SK-N-SH treated with all-trans-retinoic acid at 6 μM for 48 hours (cell line): Measurements from ENCODE around the gene REEP1.

Experiments
- ATAC-seq: fragments of 200-7000 bp; cut with Tn5 transposase; 3 replicates; pipeline ENCODE4 v1.9.1; 2020; ENCODE audit warnings: mild to moderate bottlenecking, moderate library complexity
- ARNTL ChIP-seq: fragments of 450-650 bp; formaldehyde crosslinking; IDR thresholded peaks from 2 replicates; pipeline ENCODE4 v1.5.0; 2020; ENCODE audit warnings: low read depth, mild to moderate bottlenecking, moderate library complexity, borderline replicate concordance
- BACH2 ChIP-seq: fragments of 250-450 bp; sonication (Bioruptor Pico); IDR thresholded peaks from 2 replicates; pipeline ENCODE4 v1.9.0; 2021; ENCODE audit warnings: mild to moderate bottlenecking, borderline replicate concordance
- CREB5 ChIP-seq: fragments of 250-450 bp; sonication (Bioruptor Pico); IDR thresholded peaks from 2 replicates; pipeline ENCODE4 v1.5.1; 2020; ENCODE audit warnings: low read depth, mild to moderate bottlenecking, moderate library complexity
- CSDC2 ChIP-seq: fragments of 250-450 bp; sonication (Bioruptor Pico); IDR thresholded peaks from 2 replicates; pipeline ENCODE4 v1.5.0; 2020; ENCODE audit warnings: mild to moderate bottlenecking, moderate library complexity
- ESRRG ChIP-seq: fragments of 250-450 bp; sonication (Bioruptor Pico); IDR thresholded peaks from 2 replicates; pipeline ENCODE4 v1.6.1; 2021; ENCODE audit warnings: mild to moderate bottlenecking
- GLIS3 ChIP-seq: fragments of 250-450 bp; sonication (Bioruptor Pico); IDR thresholded peaks from 2 replicates; pipeline ENCODE4 v1.5.0; 2020; ENCODE audit warnings: mild to moderate bottlenecking, moderate library complexity
- ISL1 ChIP-seq: fragments of 250-450 bp; sonication (Bioruptor Pico); IDR thresholded peaks from 2 replicates; pipeline ENCODE4 v2.1.2; 2022; ENCODE audit warnings: mild to moderate bottlenecking, moderate library complexity
- OSR1 ChIP-seq: fragments of 250-450 bp; sonication (Bioruptor Pico); IDR thresholded peaks from 2 replicates; pipeline ENCODE4 v1.8.0; 2022; ENCODE audit warnings: moderate library complexity, mild to moderate bottlenecking, inconsistent platforms
- PPARA ChIP-seq: fragments of 250-450 bp; sonication (Bioruptor Pico); IDR thresholded peaks from 2 replicates; pipeline ENCODE4 v1.5.0; 2020; ENCODE audit warnings: mild to moderate bottlenecking, borderline replicate concordance
- SNAI2 ChIP-seq: fragments of 250-450 bp; sonication (Bioruptor Pico); IDR thresholded peaks from 2 replicates; pipeline ENCODE4 v1.5.0; 2020; ENCODE audit warnings: mild to moderate bottlenecking, moderate library complexity
- TOX ChIP-seq: fragments of 250-450 bp; sonication (Bioruptor Pico); IDR thresholded peaks from 2 replicates; pipeline ENCODE4 v1.8.0; 2021; ENCODE audit warnings: mild to moderate bottlenecking, moderate library complexity, borderline replicate concordance
- ZC3H10 ChIP-seq: fragments of 250-450 bp; sonication (Bioruptor Pico); IDR thresholded peaks from 2 replicates; pipeline ENCODE4 v1.5.1; 2021; ENCODE audit warnings: mild to moderate bottlenecking, moderate library complexity
- ZFP3 ChIP-seq: fragments of 250-450 bp; sonication (Bioruptor Pico); IDR thresholded peaks from 2 replicates; pipeline ENCODE4 v1.5.0; 2020; ENCODE audit warnings: mild to moderate bottlenecking, moderate library complexity
- ZNF565 ChIP-seq: fragments of 450-650 bp; formaldehyde crosslinking; conservative IDR thresholded peaks from 2 replicates; pipeline ENCODE4 v1.5.0; 2020; ENCODE audit warnings: low read depth, mild to moderate bottlenecking, moderate library complexity
- ZNF70 ChIP-seq: fragments of 450-650 bp; formaldehyde crosslinking; IDR thresholded peaks from 2 replicates; pipeline ENCODE4 v1.5.0; 2020; ENCODE audit warnings: mild to moderate bottlenecking, moderate library complexity
- ZNF8 ChIP-seq: fragments of 450-650 bp; formaldehyde crosslinking; IDR thresholded peaks from 2 replicates; pipeline ENCODE4 v1.5.0; 2020; ENCODE audit warnings: mild to moderate bottlenecking, moderate library complexity
- TF ChIP-seq, protein P1 (sequence below): fragments of 250-450 bp; sonication (Bioruptor Pico); IDR thresholded peaks from 2 replicates; pipeline ENCODE4 v1.8.0; 2020; ENCODE audit warnings: mild to moderate bottlenecking, moderate library complexity, borderline replicate concordance
- TF ChIP-seq, protein P2 (sequence below): fragments of 250-450 bp; sonication (Bioruptor Pico); IDR thresholded peaks from 2 replicates; pipeline ENCODE4 v1.5.1; 2021; ENCODE audit warnings: mild to moderate bottlenecking, moderate library complexity
- TF ChIP-seq, protein P3 (sequence below): fragments of 250-450 bp; sonication (Bioruptor Pico); IDR thresholded peaks from 2 replicates; pipeline ENCODE4 v1.5.0; 2020; ENCODE audit warnings: mild to moderate bottlenecking, moderate library complexity
- TF ChIP-seq, protein P4 (sequence below): fragments of 250-450 bp; sonication (Bioruptor Pico); IDR thresholded peaks from 2 replicates; pipeline ENCODE4 v1.8.0; 2021; ENCODE audit warnings: low read depth, mild to moderate bottlenecking, moderate library complexity, borderline replicate concordance

The REEP1 gene

DNA sequence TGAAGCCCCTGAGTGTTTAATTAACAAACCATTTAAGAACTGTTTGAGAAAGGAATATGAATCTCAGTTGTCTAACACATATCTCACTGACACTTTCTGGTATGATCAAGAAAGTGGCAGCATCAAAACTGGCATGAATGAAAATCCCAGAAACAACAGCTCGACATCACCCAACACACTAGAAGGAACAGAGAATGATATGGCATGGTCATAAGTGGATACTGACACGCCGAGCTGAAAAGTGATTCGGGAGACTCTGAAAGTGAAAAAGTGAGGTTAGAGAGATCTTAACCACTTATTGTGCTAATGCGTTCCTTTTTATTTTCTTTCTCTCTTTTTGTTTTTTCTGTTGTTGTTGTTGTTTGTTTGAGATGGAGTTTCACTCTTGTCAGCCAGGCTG, 100.3 kb downstream of the REEP1 start (continued):
- no peak for TF ChIP-seq OSR1 (CRISPR knock-in tag)

- ATAC-seq: no peak
- TF ChIP-seq SNAI2 (CRISPR knock-in tag): no peak
- TF ChIP-seq ESRRG (CRISPR knock-in tag): no peak
- TF ChIP-seq, protein P1, sequence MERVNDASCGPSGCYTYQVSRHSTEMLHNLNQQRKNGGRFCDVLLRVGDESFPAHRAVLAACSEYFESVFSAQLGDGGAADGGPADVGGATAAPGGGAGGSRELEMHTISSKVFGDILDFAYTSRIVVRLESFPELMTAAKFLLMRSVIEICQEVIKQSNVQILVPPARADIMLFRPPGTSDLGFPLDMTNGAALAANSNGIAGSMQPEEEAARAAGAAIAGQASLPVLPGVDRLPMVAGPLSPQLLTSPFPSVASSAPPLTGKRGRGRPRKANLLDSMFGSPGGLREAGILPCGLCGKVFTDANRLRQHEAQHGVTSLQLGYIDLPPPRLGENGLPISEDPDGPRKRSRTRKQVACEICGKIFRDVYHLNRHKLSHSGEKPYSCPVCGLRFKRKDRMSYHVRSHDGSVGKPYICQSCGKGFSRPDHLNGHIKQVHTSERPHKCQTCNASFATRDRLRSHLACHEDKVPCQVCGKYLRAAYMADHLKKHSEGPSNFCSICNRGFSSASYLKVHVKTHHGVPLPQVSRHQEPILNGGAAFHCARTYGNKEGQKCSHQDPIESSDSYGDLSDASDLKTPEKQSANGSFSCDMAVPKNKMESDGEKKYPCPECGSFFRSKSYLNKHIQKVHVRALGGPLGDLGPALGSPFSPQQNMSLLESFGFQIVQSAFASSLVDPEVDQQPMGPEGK (CRISPR knock-in tag): no peak
- no peak for TF ChIP-seq OSR1 (CRISPR knock-in tag)
- no peak for TF ChIP-seq ZNF8
- TF ChIP-seq PPARA (CRISPR knock-in tag): no peak
- TF ChIP-seq ARNTL: no peak
- TF ChIP-seq ZNF70 (CRISPR knock-in tag): no peak
- TF ChIP-seq BACH2 (CRISPR knock-in tag): no peak
- no peak for TF ChIP-seq CREB5 (CRISPR knock-in tag)
- TF ChIP-seq, protein P2, sequence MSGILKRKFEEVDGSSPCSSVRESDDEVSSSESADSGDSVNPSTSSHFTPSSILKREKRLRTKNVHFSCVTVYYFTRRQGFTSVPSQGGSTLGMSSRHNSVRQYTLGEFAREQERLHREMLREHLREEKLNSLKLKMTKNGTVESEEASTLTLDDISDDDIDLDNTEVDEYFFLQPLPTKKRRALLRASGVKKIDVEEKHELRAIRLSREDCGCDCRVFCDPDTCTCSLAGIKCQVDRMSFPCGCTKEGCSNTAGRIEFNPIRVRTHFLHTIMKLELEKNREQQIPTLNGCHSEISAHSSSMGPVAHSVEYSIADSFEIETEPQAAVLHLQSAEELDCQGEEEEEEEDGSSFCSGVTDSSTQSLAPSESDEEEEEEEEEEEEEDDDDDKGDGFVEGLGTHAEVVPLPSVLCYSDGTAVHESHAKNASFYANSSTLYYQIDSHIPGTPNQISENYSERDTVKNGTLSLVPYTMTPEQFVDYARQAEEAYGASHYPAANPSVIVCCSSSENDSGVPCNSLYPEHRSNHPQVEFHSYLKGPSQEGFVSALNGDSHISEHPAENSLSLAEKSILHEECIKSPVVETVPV (CRISPR knock-in tag): no peak
- no peak for TF ChIP-seq ZNF565 (CRISPR knock-in tag)
- TF ChIP-seq GLIS3 (CRISPR knock-in tag): no peak
- no peak for TF ChIP-seq ISL1
- no peak for TF ChIP-seq ZC3H10 (CRISPR knock-in tag)
- TF ChIP-seq ZFP3: no peak
- TF ChIP-seq, protein P3, sequence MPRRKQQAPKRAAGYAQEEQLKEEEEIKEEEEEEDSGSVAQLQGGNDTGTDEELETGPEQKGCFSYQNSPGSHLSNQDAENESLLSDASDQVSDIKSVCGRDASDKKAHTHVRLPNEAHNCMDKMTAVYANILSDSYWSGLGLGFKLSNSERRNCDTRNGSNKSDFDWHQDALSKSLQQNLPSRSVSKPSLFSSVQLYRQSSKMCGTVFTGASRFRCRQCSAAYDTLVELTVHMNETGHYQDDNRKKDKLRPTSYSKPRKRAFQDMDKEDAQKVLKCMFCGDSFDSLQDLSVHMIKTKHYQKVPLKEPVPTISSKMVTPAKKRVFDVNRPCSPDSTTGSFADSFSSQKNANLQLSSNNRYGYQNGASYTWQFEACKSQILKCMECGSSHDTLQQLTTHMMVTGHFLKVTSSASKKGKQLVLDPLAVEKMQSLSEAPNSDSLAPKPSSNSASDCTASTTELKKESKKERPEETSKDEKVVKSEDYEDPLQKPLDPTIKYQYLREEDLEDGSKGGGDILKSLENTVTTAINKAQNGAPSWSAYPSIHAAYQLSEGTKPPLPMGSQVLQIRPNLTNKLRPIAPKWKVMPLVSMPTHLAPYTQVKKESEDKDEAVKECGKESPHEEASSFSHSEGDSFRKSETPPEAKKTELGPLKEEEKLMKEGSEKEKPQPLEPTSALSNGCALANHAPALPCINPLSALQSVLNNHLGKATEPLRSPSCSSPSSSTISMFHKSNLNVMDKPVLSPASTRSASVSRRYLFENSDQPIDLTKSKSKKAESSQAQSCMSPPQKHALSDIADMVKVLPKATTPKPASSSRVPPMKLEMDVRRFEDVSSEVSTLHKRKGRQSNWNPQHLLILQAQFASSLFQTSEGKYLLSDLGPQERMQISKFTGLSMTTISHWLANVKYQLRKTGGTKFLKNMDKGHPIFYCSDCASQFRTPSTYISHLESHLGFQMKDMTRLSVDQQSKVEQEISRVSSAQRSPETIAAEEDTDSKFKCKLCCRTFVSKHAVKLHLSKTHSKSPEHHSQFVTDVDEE (CRISPR knock-in tag): no peak
- TF ChIP-seq CSDC2 (CRISPR knock-in tag): no peak
- TF ChIP-seq, all 23 proteins: peak for 0
These were observed 102.0 kb downstream of the REEP1 start for GRCh38 chr2:86235196-86235980.

- no peak for ATAC-seq
- TF ChIP-seq, protein P4, sequence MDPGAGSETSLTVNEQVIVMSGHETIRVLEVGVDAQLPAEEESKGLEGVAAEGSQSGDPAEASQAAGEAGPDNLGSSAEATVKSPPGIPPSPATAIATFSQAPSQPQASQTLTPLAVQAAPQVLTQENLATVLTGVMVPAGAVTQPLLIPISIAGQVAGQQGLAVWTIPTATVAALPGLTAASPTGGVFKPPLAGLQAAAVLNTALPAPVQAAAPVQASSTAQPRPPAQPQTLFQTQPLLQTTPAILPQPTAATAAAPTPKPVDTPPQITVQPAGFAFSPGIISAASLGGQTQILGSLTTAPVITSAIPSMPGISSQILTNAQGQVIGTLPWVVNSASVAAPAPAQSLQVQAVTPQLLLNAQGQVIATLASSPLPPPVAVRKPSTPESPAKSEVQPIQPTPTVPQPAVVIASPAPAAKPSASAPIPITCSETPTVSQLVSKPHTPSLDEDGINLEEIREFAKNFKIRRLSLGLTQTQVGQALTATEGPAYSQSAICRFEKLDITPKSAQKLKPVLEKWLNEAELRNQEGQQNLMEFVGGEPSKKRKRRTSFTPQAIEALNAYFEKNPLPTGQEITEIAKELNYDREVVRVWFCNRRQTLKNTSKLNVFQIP: no peak
- TF ChIP-seq SNAI2 (CRISPR knock-in tag): no peak
- no peak for TF ChIP-seq GLIS3 (CRISPR knock-in tag)
- no peak for TF ChIP-seq ESRRG (CRISPR knock-in tag)
- no peak for TF ChIP-seq BACH2 (CRISPR knock-in tag)
- TF ChIP-seq ZNF70 (CRISPR knock-in tag): no peak
- no peak for TF ChIP-seq ZFP3
- TF ChIP-seq, protein P3 (CRISPR knock-in tag): no peak
- TF ChIP-seq TOX (CRISPR knock-in tag): no peak
- TF ChIP-seq CREB5 (CRISPR knock-in tag): no peak
- no peak for TF ChIP-seq OSR1 (CRISPR knock-in tag)
- TF ChIP-seq, protein P2 (CRISPR knock-in tag): no peak
- no peak for TF ChIP-seq ZNF565 (CRISPR knock-in tag)
- no peak for TF ChIP-seq CSDC2 (CRISPR knock-in tag)
These were observed 102.8 kb downstream of the REEP1 start for GRCh38 chr2:86234563-86235131.
